Lower lobe of right lung (tissue), 2 donors: Measurements from ENCODE around the gene RPS27. TPM values are rescaled to one million over a fixed set of nuclear protein-coding genes. Genes with fewer than 3 reads are reported as not detected.

Experiments used
- ATAC-seq, 2 donors: fragments of 200-7000 bp; cut with Tn5 transposase; one replicate each; pipeline ENCODE4 v1.9.1; 2020 to 2022; ENCODE audit warnings: mild to moderate bottlenecking in 2 of 2, moderate library complexity in 2 of 2
- DNase-seq: peaks from one replicate; pipeline ENCODE4 v3.0.0-alpha.2; 2020
- H3K27ac ChIP-seq: fragments of 200-600 bp; one replicate; pipeline ENCODE4 v1.8.0; 2022
- H3K27me3 ChIP-seq: fragments of 200-600 bp; one replicate; pipeline ENCODE4 v1.8.0; 2022; ENCODE audit warnings: low read depth
- H3K36me3 ChIP-seq: fragments of 200-600 bp; one replicate; pipeline ENCODE4 v1.8.0; 2022; ENCODE audit warnings: mild to moderate bottlenecking
- H3K4me1 ChIP-seq: fragments of 200-600 bp; one replicate; pipeline ENCODE4 v1.8.0; 2022
- H3K4me3 ChIP-seq: fragments of 200-600 bp; one replicate; pipeline ENCODE4 v1.8.0; 2022; ENCODE audit warnings: mild to moderate bottlenecking
- H3K9me3 ChIP-seq: fragments of 200-600 bp; one replicate; pipeline ENCODE4 v1.8.0; 2022
- CTCF ChIP-seq: fragments of 200-600 bp; IDR thresholded peaks from one replicate; pipeline ENCODE4 v1.8.0; 2022; ENCODE audit warnings: antibody characterized with exemption, mild to moderate bottlenecking
- intact Hi-C: fragments of 100-400 bp; cut with DNase I; formaldehyde crosslinking; loops from one replicate; pipeline ENCODE4 v1.11.0; 2022
- long read RNA-seq: library from polyadenylated mRNA; unstranded; transcript quantifications from one replicate; pipeline ENCODE4 v2.0.0, GENCODE V29; 2021
- total RNA-seq: library from RNA; stranded (reverse); fragmentation: NEBNext Ultra II Directional; extraction: Animal tissue kit (Norgen Biotek cat#: 25700); gene quantifications from one replicate; pipeline ENCODE4 v1.2.1, GENCODE V29; 2021
- donor health status: DM: no; HTN: yes; CAD: no; lungs with severe emphysema.

The RPS27 gene
- total RNA-seq, result 1,826 TPM
- long read RNA-seq, transcript RPS27-204 (4 exons, 573 nt), result major isoform, 34 of 43 reads
- long read RNA-seq, partial matches to known transcripts, result 0 of 43 reads
- long read RNA-seq, other reads (novel, unspliced or antisense), result 1 of 43 reads

DNA sequence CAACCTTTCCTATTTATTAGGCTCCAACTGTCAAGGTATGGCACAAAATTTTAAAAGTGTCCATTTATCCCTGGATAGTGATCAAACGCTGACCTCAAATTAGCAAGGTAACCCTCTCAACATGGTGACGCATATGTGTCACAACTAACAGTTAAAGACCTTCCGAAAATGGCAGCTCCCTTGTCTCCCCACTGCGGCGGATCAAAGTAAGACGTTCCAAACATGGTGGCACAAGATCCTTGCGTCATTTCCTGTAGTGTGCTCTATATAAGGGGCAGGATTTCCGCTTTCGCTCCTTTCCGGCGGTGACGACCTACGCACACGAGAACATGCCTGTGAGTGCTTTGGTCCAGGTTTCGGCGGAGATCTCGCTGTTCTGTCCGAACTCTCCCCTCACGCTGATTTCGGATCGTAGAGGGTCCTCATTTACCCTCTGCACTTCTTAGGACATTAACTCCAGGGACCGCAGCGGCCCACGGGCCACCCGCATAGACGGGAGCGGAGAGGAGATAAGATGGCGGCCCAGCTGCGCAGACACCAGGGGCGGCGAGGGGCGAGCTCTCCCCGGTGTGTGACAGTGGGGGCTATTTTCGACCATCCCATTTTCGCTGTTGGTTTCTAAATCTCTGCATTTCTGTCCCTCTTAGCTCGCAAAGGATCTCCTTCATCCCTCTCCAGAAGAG is at the start of gene RPS27:
RPS27 (plus strand) TSS at position 295 of the 683 bp plus-strand sequence; CDS start at position 330, 35 bp downstream.
- no peak for TF ChIP-seq CTCF
- peaks cover 41% of the 10 kb centered on the region for H3K36me3 ChIP-seq
- no peaks in the 10 kb centered on the region for H3K27me3 ChIP-seq
- intact Hi-C loops, result no loop called here
- H3K4me1 ChIP-seq, result peaks cover 43% of the 10 kb centered on the region
- H3K27ac ChIP-seq, result peak within 1 kb of the TSS; percentile 95
- DNase-seq (peak; percentile 88), ATAC-seq (peak; percentile 85 to 88)
- no peaks in the 10 kb centered on the region for H3K9me3 ChIP-seq
- peak within 1 kb of the TSS; percentile 64 for H3K4me3 ChIP-seq

DNA sequence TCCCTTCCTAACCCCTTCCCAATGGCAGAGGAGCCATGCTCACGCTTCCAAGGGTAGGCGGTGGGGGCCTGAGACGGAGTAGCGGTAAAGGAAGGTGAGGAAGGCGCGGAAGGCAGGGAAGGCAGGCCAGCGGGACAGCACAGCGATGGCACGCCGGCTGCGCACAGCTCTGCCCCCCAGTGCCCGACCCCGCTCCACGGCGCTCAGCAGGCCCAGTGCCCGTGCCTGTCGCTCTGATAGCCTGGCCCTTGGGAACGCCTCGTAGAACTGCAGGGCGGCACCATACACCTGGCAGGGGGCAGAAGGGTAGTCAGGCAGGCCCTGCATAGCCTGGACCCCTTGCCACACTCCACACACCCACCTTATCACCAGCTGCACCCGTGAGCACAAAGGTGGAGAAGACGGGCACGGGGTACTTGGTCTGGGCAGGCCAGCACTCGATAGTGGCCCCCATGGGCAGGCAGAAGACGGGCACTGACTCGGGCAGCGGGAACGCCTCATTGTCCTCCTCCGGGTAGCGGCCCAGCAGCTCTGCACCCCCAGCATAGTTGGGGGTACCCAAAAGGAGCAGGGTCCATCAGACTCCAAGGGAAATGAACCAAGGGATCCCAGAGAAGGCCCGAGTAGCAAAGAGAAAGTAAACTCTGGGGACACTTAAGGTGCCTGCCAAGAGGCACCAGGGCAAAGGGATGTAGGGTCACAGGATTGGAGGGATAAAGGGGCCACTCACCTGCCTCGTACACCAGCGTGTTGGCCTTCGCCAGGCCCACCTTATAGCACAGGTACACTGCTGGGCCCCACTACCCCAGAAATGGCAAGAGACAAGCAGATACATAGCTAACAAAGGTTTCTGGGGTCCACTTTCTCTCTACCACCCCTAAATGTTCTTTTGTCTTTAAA is 48.5 kb upstream of the RPS27 start:
- Histone ChIP-seq H3K9me3 (no peaks in the 10 kb centered on the region), H3K36me3 (peaks cover 68% of the 10 kb centered on the region), H3K4me3 (no peak overlapping the region), H3K27ac (no peak overlapping the region), H3K27me3 (no peaks in the 10 kb centered on the region), H3K4me1 (peaks cover 29% of the 10 kb centered on the region)
- DNase-seq, result no peak
- intact Hi-C loops, result no loop called here
- TF ChIP-seq CTCF, result no peak
- no peak for ATAC-seq

- TF ChIP-seq CTCF, result no peak
- intact Hi-C loops, result no loop called here
- no peak for DNase-seq
These were observed 47.6 kb upstream of the RPS27 start for GRCh38 chr1:153942766-153943549.

GRCh38 chr1:153944005-153944826 is 46.3 kb upstream of the RPS27 start:
- ATAC-seq (no peak), DNase-seq (no peak)
- Histone ChIP-seq H3K4me3 (peak overlapping the region; percentile 88), H3K27ac (peak overlapping the region; percentile 93), H3K9me3 (no peaks in the 10 kb centered on the region), H3K36me3 (peaks cover 66% of the 10 kb centered on the region), H3K4me1 (peaks cover 34% of the 10 kb centered on the region), H3K27me3 (no peaks in the 10 kb centered on the region)
- TF ChIP-seq CTCF, result no peak
- intact Hi-C loops, result no loop called here

More at GRCh38 chr1:153942766-153943549, 47.6 kb upstream of the RPS27 start:
- ATAC-seq, result no peak
- Histone ChIP-seq H3K27ac (no peak overlapping the region), H3K4me3 (no peak overlapping the region), H3K27me3 (no peaks in the 10 kb centered on the region), H3K4me1 (peaks cover 34% of the 10 kb centered on the region), H3K36me3 (peaks cover 66% of the 10 kb centered on the region), H3K9me3 (no peaks in the 10 kb centered on the region)
